ENCODE measurements around the gene GPR15.

GPR15 gene

GRCh38 chr3:98532275-98532637, 478 bp downstream of the GPR15 start:
- TF ChIP-seq CTCF (IDR thresholded peaks at IDR 0.05; ENCODE audit: low read depth, low read length, missing control alignments), result no peak
- Histone ChIP-seq H3K36me3 (replicated peaks) (no peaks in the 10 kb centered on the region), H3K27me3 (replicated peaks) (no peaks in the 10 kb centered on the region), H3K4me3 (ENCODE audit: low read depth, low read length) (no peak overlapping the region), H3K27ac (no peak overlapping the region)
- no peak for DNase-seq
- in situ Hi-C loops (cut with HindIII; ENCODE audit: low pct_ligation_motif_present, low sequenced_read_pairs), result no loop called here

- no peak overlapping the region for H3K27ac ChIP-seq
- no peaks in the 10 kb centered on the region for H3K27me3 ChIP-seq (replicated peaks)
- in situ Hi-C loops (cut with HindIII; ENCODE audit: low pct_ligation_motif_present, low sequenced_read_pairs), result no loop called here
- H3K36me3 ChIP-seq (replicated peaks), result no peaks in the 10 kb centered on the region
- DNase-seq, result no peak
- no peak for TF ChIP-seq CTCF (IDR thresholded peaks at IDR 0.05; ENCODE audit: low read depth, low read length, missing control alignments)
- H3K4me3 ChIP-seq (ENCODE audit: low read depth, low read length), result no peak overlapping the region
Observed at GRCh38 chr3:98532709-98533571, 1.2 kb downstream of the GPR15 start.

- Histone ChIP-seq H3K36me3 (replicated peaks) (no peaks in the 10 kb centered on the region), H3K27me3 (replicated peaks) (no peaks in the 10 kb centered on the region), H3K4me3 (ENCODE audit: low read depth, low read length) (no peak overlapping the region), H3K27ac (no peak overlapping the region)
- no peak for DNase-seq
- in situ Hi-C loops (cut with HindIII; ENCODE audit: low pct_ligation_motif_present, low sequenced_read_pairs), result no loop called here
- TF ChIP-seq CTCF (IDR thresholded peaks at IDR 0.05; ENCODE audit: low read depth, low read length, missing control alignments), result no peak
Observed at GRCh38 chr3:98534168-98534567, 2.4 kb downstream of the GPR15 start.

GRCh38 chr3:98534734-98535133, 3.0 kb downstream of the GPR15 start:
- H3K36me3 ChIP-seq (replicated peaks), result no peaks in the 10 kb centered on the region
- no peak for DNase-seq
- in situ Hi-C loops (cut with HindIII; ENCODE audit: low pct_ligation_motif_present, low sequenced_read_pairs), result no loop called here
- H3K27ac ChIP-seq, result no peak overlapping the region
- no peak overlapping the region for H3K4me3 ChIP-seq (ENCODE audit: low read depth, low read length)
- H3K27me3 ChIP-seq (replicated peaks), result no peaks in the 10 kb centered on the region
- no peak for TF ChIP-seq CTCF (IDR thresholded peaks at IDR 0.05; ENCODE audit: low read depth, low read length, missing control alignments)

GRCh38 chr3:98536456-98537017, 4.8 kb downstream of the GPR15 start:
- no peak overlapping the region for H3K27ac ChIP-seq
- H3K27me3 ChIP-seq (replicated peaks), result no peaks in the 10 kb centered on the region
- no peak for TF ChIP-seq CTCF (IDR thresholded peaks at IDR 0.05; ENCODE audit: low read depth, low read length, missing control alignments)
- H3K4me3 ChIP-seq (ENCODE audit: low read depth, low read length), result no peak overlapping the region
- H3K36me3 ChIP-seq (replicated peaks), result no peaks in the 10 kb centered on the region
- DNase-seq, result no peak
- in situ Hi-C loops (cut with HindIII; ENCODE audit: low pct_ligation_motif_present, low sequenced_read_pairs), result no loop called here

Measured in brain microvascular endothelial cell (primary cell).